ENCODE data around the gene SAPCD1.
A peak's percentile ranks its signal among the peaks of the same experiment; 100 is the strongest.

The SAPCD1 gene

DNA sequence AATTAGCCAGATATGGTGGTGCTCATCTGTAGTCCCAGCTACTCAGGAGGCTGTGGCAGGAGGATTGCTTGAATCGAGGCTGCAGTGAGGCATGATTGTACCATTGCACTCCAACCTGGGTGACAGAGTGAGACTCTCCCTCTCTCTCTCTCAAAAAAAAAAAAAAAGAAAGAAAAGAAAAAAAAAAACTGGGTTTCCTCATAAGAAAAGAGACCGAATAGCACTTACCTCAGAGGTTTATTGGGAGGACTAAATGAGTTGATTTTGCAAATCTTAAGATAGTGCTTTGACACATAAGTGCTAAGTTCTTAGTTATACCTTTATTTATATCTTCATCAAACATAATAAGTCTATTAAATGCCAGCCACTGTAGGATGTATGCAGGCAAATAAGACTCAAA lies 8.4 kb downstream of the SAPCD1 start:
- in situ Hi-C loops (cut with HindIII; ENCODE audit: low sequenced_read_pairs), result no loop called here
- H3K4me3 ChIP-seq (ENCODE audit: low read depth, low read length), result no peak overlapping the region
- TF ChIP-seq, protein P1, sequence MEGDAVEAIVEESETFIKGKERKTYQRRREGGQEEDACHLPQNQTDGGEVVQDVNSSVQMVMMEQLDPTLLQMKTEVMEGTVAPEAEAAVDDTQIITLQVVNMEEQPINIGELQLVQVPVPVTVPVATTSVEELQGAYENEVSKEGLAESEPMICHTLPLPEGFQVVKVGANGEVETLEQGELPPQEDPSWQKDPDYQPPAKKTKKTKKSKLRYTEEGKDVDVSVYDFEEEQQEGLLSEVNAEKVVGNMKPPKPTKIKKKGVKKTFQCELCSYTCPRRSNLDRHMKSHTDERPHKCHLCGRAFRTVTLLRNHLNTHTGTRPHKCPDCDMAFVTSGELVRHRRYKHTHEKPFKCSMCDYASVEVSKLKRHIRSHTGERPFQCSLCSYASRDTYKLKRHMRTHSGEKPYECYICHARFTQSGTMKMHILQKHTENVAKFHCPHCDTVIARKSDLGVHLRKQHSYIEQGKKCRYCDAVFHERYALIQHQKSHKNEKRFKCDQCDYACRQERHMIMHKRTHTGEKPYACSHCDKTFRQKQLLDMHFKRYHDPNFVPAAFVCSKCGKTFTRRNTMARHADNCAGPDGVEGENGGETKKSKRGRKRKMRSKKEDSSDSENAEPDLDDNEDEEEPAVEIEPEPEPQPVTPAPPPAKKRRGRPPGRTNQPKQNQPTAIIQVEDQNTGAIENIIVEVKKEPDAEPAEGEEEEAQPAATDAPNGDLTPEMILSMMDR (IDR thresholded peaks at IDR 0.05; ENCODE audit: low read depth, low read length), result no peak
- no peak for DNase-seq (ENCODE audit: low read depth, low spot score)

DNA sequence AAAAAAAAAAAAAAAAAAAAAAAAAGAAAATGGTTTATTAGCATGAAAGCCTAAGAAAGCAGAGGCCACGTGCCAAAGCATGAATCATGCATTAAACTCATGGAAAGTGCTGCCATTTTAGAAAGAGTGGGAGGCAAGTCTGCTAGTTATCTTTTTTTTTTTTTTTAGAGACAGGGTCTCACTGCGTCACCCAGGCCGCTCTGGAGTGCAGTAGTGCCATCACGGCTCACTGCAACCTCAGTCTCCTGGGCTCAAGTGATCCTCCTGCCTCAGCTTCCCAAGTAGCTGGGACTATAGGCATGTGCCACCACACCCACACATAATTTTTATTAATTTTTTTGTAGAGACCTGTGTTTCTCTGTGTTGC lies 9.5 kb downstream of the SAPCD1 start:
- H3K4me3 ChIP-seq (ENCODE audit: low read depth, low read length), result no peak overlapping the region
- DNase-seq (ENCODE audit: low read depth, low spot score), result no peak
- in situ Hi-C loops (cut with HindIII; ENCODE audit: low sequenced_read_pairs), result no loop called here
- TF ChIP-seq, protein P1 (IDR thresholded peaks at IDR 0.05; ENCODE audit: low read depth, low read length), result no peak

- in situ Hi-C loops (cut with HindIII; ENCODE audit: low sequenced_read_pairs), result no loop called here
- H3K4me3 ChIP-seq (ENCODE audit: low read depth, low read length), result no peak overlapping the region
- no peak for DNase-seq (ENCODE audit: low read depth, low spot score)
- TF ChIP-seq, protein P1 (IDR thresholded peaks at IDR 0.05; ENCODE audit: low read depth, low read length), result no peak
These were observed 12.7 kb downstream of the SAPCD1 start for GRCh38 chr6:31775184-31775583.

DNA sequence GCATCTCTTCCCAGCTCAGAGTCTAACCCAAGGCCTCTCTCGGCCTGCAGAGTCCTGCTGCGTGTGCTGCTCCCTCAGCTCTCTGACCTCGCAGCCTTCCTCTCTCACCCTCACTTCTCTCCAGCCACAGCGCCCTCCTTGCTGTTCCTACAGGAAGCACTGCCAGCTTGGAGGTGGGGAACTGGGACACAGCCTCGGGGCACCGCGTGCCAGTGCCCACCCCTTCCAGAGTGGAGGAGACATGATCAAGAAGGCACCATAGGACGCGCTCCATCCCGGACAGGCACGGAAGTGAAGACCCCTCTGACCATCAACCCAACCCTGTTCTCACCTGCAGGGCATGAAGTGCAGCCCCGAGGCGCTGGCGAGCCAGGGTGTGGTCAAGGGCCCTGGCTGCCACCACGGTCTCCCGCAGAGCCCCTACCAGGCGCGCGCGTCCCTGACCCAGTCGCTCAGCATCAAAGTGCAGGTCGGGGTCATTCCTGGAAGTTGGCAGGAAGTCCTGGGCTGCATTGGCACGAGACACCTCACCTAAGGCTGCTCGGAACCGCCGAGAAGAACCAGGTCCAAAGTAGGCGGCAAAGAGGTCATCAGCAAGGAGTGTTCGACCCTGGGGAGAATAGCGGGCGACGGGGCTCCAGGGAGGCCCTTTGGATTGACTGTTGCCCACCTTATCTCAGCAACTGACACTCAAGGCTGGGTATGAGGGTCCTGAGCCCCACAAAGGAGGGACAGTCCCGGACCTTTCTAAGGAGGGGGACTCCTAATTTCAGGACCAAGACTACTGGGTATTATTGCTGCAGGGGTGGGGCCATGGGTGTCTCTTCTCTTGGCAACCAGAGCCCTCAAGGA lies 13.4 kb downstream of the SAPCD1 start:
- TF ChIP-seq, protein P1 (IDR thresholded peaks at IDR 0.05; ENCODE audit: low read depth, low read length), result no peak
- in situ Hi-C loops (cut with HindIII; ENCODE audit: low sequenced_read_pairs), result no loop called here
- no peak overlapping the region for H3K4me3 ChIP-seq (ENCODE audit: low read depth, low read length)
- no peak for DNase-seq (ENCODE audit: low read depth, low spot score)

GRCh38 chr6:31776485-31776988 lies 14.1 kb downstream of the SAPCD1 start:
- TF ChIP-seq, protein P1 (IDR thresholded peaks at IDR 0.05; ENCODE audit: low read depth, low read length), result no peak

GRCh38 chr6:31776989-31777666 lies 14.7 kb downstream of the SAPCD1 start, which contains the start of gene VWA7:
VWA7 (minus strand) TSS chr6:31777328; CDS start chr6:31776779, 549 bp downstream.
- in situ Hi-C loops (cut with HindIII; ENCODE audit: low sequenced_read_pairs), result no loop called here
- TF ChIP-seq, protein P1 (IDR thresholded peaks at IDR 0.05; ENCODE audit: low read depth, low read length), result no peak
- no peak within 1 kb of the TSS for H3K4me3 ChIP-seq (ENCODE audit: low read depth, low read length)
- DNase-seq (ENCODE audit: low read depth, low spot score), result peak; percentile 65

More at GRCh38 chr6:31776485-31776988, 14.1 kb downstream of the SAPCD1 start:
- H3K4me3 ChIP-seq (ENCODE audit: low read depth, low read length), result no peak overlapping the region
- no peak for DNase-seq (ENCODE audit: low read depth, low spot score)
- in situ Hi-C loops (cut with HindIII; ENCODE audit: low sequenced_read_pairs), result no loop called here
